RWPE1 (cell line): ENCODE results near the gene RUFY4.
A peak's percentile ranks its signal among the peaks of the same experiment; 100 is the strongest.
"Not testable (repeated sequence)": the region's sequence is repeated elsewhere in the genome, so short reads cannot be mapped to it uniquely, and the experiment has no call there.

ENCODE experiments used
- CTCF ChIA-PET: fragments of 350-600 bp; sonication (Branson Sonifier 250); formaldehyde crosslinking; extraction: SDS; loops from one replicate; lab custom pipeline; 2021; lab: Yijun Ruan, JAX
- POLR2A ChIA-PET: fragments of 400-600 bp; formaldehyde crosslinking; extraction: SDS; loops from one replicate; lab custom pipeline; 2020; ENCODE audit warnings: antibody characterized with exemption; ENCODE audit not compliant: low non-redundant PET; lab: Yijun Ruan, JAX
- DNase-seq: peaks from one replicate; pipeline ENCODE4 v3.0.0; 2012; ENCODE audit warnings: low spot score
- H3K27ac ChIP-seq: fragments of 450-650 bp; 2 replicates; pipeline ENCODE4 v1.5.1; 2017
- TF ChIP-seq, protein P1 (sequence below): fragments of 450-650 bp; conservative IDR thresholded peaks from 2 replicates; pipeline ENCODE4 v1.5.1; 2017; ENCODE audit warnings: low read depth, mild to moderate bottlenecking

RUFY4 gene

DNA sequence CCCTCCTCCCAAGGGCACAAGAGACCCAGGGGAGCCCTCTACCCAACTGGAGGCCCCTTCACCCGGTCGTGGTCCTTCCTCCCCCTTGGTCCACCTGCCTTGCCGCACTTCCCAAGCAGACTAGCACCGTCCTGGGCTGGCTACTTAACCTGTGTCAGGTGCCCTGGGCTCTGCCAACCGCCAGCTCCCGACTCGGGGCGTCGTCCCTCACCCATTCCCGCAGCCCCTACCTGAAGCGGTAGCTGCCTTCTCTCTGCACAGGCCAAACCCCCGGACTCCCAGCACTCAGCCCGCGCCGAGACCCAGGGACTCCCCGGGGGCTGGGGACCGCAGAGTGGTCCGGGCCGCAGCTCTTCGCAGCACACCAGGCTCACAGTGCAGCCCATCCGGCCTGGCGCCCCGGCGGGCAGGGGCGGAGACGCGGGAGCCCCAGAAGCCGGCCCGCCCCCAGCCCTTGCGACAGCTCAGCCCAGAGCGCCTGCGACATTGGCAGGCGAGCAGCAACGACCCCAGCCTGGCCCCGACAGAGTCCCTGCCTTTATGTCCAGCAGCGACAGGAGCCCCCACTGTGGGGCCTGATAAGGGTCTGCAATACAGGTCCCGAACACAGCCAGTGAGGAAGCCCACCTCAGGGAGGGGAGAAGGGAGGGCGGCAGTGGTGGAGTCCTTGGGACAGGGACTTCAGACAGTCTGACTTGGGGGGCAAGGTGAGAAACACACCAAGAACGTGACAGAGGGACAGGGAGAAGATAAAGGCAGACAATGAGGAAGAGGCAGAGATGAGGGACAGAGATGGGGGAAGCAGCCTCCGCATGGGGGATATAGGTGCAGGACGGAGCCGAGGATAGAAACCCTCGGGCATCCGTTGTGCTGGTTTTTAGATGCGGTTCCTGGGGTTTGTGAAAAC, 35.2 kb upstream of the RUFY4 start:
- ChIA-PET POLR2A (no interaction called here), CTCF (interaction anchor here (0.6 to 4.5 kb wide), 9 partner anchors 35 to 248 kb away, joined by 3 to 34 read pairs (median 4); partner anchors contain the start of gene RUFY4)
- DNase-seq = no peak
- peak overlapping the region; percentile 96 for H3K27ac ChIP-seq
- TF ChIP-seq, protein P1, sequence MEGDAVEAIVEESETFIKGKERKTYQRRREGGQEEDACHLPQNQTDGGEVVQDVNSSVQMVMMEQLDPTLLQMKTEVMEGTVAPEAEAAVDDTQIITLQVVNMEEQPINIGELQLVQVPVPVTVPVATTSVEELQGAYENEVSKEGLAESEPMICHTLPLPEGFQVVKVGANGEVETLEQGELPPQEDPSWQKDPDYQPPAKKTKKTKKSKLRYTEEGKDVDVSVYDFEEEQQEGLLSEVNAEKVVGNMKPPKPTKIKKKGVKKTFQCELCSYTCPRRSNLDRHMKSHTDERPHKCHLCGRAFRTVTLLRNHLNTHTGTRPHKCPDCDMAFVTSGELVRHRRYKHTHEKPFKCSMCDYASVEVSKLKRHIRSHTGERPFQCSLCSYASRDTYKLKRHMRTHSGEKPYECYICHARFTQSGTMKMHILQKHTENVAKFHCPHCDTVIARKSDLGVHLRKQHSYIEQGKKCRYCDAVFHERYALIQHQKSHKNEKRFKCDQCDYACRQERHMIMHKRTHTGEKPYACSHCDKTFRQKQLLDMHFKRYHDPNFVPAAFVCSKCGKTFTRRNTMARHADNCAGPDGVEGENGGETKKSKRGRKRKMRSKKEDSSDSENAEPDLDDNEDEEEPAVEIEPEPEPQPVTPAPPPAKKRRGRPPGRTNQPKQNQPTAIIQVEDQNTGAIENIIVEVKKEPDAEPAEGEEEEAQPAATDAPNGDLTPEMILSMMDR = no peak

DNA sequence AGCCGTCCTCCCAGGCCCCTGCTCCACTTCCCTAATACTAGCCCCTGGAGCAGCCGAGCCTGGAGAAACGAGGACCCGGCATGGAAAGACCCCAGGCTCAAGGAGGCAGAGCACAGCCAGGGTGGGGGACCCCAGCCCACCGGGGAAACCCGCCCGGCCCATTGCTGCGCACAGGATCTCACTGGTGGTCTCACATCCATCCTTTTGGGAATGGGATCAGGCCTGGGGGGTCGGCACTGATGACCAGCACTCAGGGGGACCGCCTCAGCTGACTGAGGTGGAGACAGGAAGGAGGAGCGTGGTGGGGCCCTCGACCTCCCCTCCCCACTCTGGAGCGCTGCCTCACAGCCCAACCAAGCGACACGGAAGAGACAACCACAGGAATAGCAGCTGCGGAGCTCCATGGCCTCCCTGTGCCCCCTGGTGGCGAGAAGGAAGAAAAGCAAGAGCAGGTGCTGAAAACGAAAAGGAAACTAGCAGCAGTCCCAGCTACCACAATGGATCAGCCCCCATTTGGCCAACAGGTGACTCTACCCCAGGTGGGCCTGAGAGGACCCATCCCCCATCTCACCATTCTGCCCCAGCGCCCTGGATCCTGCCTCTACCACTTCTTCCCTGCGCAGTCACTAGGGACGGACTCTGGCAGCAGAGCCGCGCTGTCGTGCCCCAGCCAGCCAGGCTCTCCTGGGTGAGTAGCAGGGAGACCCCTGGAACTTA, 34.4 kb upstream of the RUFY4 start:
- peak overlapping the region; percentile 13 for H3K27ac ChIP-seq
- TF ChIP-seq, protein P1 = peak; percentile 74
- CTCF ChIA-PET = interaction anchor here (0.6 to 4.5 kb wide), 10 partner anchors 9 to 552 kb away, joined by 3 to 34 read pairs (median 4); partner anchors contain the start of gene RUFY4
- POLR2A ChIA-PET = not testable (repeated sequence)
- DNase-seq = peak; percentile 37

DNA sequence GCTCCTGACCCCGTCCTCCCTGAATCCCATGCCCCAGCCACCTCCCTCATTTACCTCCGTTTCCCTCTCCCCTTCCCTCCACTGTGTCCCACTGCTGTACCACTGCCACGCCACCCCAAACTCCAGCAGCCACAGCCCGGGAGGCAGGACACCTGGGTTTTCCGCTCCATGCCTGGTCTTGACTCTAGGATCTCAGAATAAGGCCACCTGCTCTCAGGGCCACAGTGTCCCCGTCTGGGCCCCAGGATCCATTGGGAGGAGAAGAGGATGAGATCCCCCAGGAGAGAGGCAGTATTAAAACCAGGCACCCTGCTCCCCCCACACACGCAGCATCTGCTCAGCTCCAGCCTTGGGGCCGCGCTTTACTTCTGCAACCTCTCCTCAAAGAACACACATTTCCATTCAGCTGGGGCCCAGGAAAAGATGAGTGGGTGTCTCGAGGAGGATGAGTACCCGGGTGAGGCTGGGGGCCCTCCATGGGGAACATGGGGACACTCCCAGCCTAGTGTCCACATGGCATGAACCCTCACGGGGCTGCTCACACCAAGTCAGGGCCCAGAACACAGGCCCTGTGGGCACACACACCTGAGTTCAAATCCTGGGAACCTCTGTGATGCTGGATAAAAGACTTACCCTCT, 33.5 kb upstream of the RUFY4 start:
- no peak overlapping the region for H3K27ac ChIP-seq
- no peak for DNase-seq
- TF ChIP-seq, protein P1 = no peak
- POLR2A ChIA-PET = no interaction called here
- CTCF ChIA-PET = interaction anchor here (0.6 to 4.5 kb wide), 9 partner anchors 9 to 552 kb away, joined by 3 to 34 read pairs (median 3); partner anchors contain the start of gene RUFY4

DNA sequence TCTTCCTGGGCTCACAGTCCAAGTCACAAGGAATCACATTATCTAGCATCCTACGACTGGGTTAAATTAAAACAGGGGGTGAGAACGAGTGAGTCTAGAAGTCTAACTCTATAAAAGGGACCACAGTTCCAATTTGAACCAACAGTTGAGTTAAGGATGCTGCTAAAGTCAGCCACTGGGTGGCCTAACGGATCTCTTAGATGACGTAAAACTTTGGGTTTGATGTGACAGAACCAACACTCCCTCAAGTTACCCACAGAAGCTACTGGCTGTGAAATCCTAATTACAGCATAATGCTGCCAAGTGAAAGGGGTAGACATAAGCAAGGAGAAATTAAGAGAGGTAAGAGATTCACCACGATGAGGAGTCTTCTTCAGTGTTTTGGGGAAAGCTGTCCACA, 32.7 kb upstream of the RUFY4 start:
- H3K27ac ChIP-seq = no peak overlapping the region
- TF ChIP-seq, protein P1 = no peak
- POLR2A ChIA-PET = no interaction called here
- no peak for DNase-seq
- CTCF ChIA-PET = interaction anchor here (1.0 kb wide), 1 partner anchor 149 kb away, joined by 3 read pairs; no protein-coding TSS in a partner anchor

DNA sequence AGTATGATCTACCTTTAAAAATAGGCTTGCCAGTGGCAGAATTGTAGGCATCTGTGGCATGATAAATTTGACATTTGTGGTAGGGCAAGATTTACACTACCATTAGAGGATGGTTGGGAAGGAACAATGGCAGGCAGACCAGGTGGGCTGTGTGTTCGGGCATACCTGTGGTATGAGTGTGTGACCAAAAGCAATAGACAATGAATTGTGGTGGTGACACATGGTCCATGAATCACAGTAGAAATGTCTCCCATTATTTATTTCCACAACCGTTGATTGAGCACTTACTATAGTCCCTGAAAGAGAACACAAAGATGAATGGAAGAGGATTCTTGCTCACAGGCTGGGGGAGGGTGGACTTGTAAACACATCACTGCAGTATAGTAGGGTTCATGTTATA, 29.9 kb upstream of the RUFY4 start:
- TF ChIP-seq, protein P1 = no peak
- no peak overlapping the region for H3K27ac ChIP-seq
- ChIA-PET POLR2A (no interaction called here), CTCF (interaction anchor here (0.7 to 0.8 kb wide), 2 partner anchors 14 to 254 kb away, joined by 4 to 5 read pairs; no protein-coding TSS in a partner anchor)
- peak; percentile 54 for DNase-seq

DNA sequence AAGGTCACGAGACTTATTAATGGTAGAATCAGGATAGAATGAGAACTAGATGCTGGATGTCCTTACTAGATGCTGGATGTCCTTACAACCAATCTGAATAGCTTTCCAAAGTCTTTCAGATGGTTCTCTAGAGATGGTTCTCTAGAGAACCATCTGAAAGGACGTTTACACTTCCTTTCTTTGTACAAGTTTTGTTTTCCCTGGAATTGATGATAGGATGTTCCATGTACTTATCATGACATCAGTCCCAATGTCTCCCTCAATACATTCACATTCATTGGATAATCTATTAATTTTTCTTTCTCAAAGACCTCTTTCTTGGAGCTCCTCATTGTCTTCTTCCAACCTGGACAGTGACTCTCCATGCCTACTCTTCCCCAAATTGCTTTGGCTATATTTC, 28.2 kb upstream of the RUFY4 start:
- DNase-seq = no peak
- POLR2A ChIA-PET = no interaction called here
- CTCF ChIA-PET = interaction anchor here (0.6 to 1.5 kb wide), 4 partner anchors 28 to 252 kb away, joined by 3 to 9 read pairs (median 3); partner anchors contain the start of gene RUFY4
- H3K27ac ChIP-seq = no peak overlapping the region
- TF ChIP-seq, protein P1 = no peak
